SK-N-SH (cell line): ENCODE measurements around the gene EDEM3. TPM values are rescaled to one million over a fixed set of nuclear protein-coding genes. Genes with fewer than 3 reads are reported as not detected.

Source experiments
- CTCF ChIA-PET: fragments of 300-600, 350-600 bp; formaldehyde crosslinking; extraction: SDS; loops from one replicate; lab custom pipeline; 2021; lab: Yijun Ruan, JAX
- POLR2A ChIA-PET: fragments of 350-600 bp; sonication (Branson Sonifier 250); formaldehyde crosslinking; extraction: SDS; loops from one replicate; lab custom pipeline; 2020; ENCODE audit warnings: antibody characterized with exemption, inconsistent platforms; lab: Yijun Ruan, JAX
- DNase-seq: peaks from one replicate; pipeline ENCODE4 v3.0.0; 2012
- H2AFZ ChIP-seq: fragments of 200-600 bp; sonication (generic); 2 replicates; pipeline ENCODE4 v1.8.1; 2016; ENCODE audit warnings: antibody characterized with exemption, mild to moderate bottlenecking, low read depth
- H3F3A ChIP-seq: fragments of 200-600 bp; sonication (generic); replicated peaks from 2 replicates; pipeline ENCODE3; 2016; ENCODE audit warnings: antibody characterized with exemption, mild to moderate bottlenecking; ENCODE audit not compliant: insufficient read depth
- H3K27ac ChIP-seq, 2 experiments: fragments of 200-500 bp in 1 of 2; fragments of 200-600 bp in 1 of 2; sonication (Bioruptor generic) in 1 of 2; sonication (generic), shearing (Covaris generic) in 1 of 2; 2 replicates each; pipeline versions ENCODE4 v1.5.1 to v1.6.1; 2014 to 2016; ENCODE audit warnings: low read depth in 2 of 2, inconsistent platforms in 1 of 2, low read length in 1 of 2, mild to moderate bottlenecking in 1 of 2, mixed read lengths in 1 of 2
- H3K27me3 ChIP-seq: fragments of 200-600 bp; sonication (generic), shearing (Covaris generic); 2 replicates; pipeline ENCODE4 v1.6.1; 2016; ENCODE audit warnings: mixed run types; ENCODE audit not compliant: insufficient read depth
- H3K36me3 ChIP-seq, 2 experiments: fragments of 200-500 bp in 1 of 2; fragments of 200-600 bp in 1 of 2; sonication (Bioruptor generic) in 1 of 2; sonication (generic) in 1 of 2; replicated peaks in 1 of 2; 2 replicates each; pipeline versions ENCODE3 to v1.5.1; 2014 to 2016; ENCODE audit warnings: low read length in 1 of 2, mild to moderate bottlenecking in 1 of 2; ENCODE audit not compliant: insufficient read depth in 2 of 2, control insufficient read depth in 1 of 2
- H3K4me1 ChIP-seq, 2 experiments: fragments of 200-500 bp in 1 of 2; fragments of 200-600 bp in 1 of 2; sonication (Bioruptor generic) in 1 of 2; sonication (generic), shearing (Covaris generic) in 1 of 2; 2 replicates each; pipeline versions ENCODE4 v1.5.1 to v1.6.1; 2014 to 2016; ENCODE audit warnings: low read depth in 1 of 2, low read length in 1 of 2, mixed run types in 1 of 2; ENCODE audit not compliant: insufficient read depth in 2 of 2, control insufficient read depth in 1 of 2
- H3K4me2 ChIP-seq: fragments of 200-600 bp; sonication (generic), shearing (Covaris generic); 2 replicates; pipeline ENCODE4 v1.6.1; 2017; ENCODE audit warnings: mixed run types
- H3K4me3 ChIP-seq, 2 experiments: fragments of 200-500 bp in 1 of 2; fragments of 200-600 bp in 1 of 2; sonication (Bioruptor generic) in 1 of 2; sonication (generic), shearing (Covaris generic) in 1 of 2; 2 replicates each; pipeline versions ENCODE4 v1.5.1 to v1.8.1; 2014 to 2016; ENCODE audit warnings: low read depth in 2 of 2, inconsistent platforms in 1 of 2, low read length in 1 of 2, mild to moderate bottlenecking in 1 of 2, mixed read lengths in 1 of 2, moderate library complexity in 1 of 2
- H3K79me2 ChIP-seq: fragments of 200-600 bp; sonication (generic); 2 replicates; pipeline ENCODE4 v1.8.1; 2017; ENCODE audit warnings: mild to moderate bottlenecking; ENCODE audit not compliant: insufficient read depth
- H3K9ac ChIP-seq: fragments of 200-600 bp; sonication (generic); 2 replicates; pipeline ENCODE4 v1.6.1; 2017; ENCODE audit warnings: mixed run types
- H3K9me2 ChIP-seq: fragments of 200-600 bp; sonication (generic); 2 replicates; pipeline ENCODE4 v1.6.1; 2017; ENCODE audit warnings: mixed run types
- H3K9me3 ChIP-seq: fragments of 200-600 bp; sonication (generic); 2 replicates; pipeline ENCODE4 v1.6.1; 2017; ENCODE audit warnings: mixed run types, mild to moderate bottlenecking, moderate library complexity
- H4K20me1 ChIP-seq: fragments of 200-600 bp; sonication (generic); 2 replicates; pipeline ENCODE4 v1.6.1; 2017; ENCODE audit warnings: mild to moderate bottlenecking, mixed run types; ENCODE audit not compliant: insufficient read depth
- CHD2 ChIP-seq: fragments of 150-350 bp; IDR thresholded peaks from 2 replicates; pipeline ENCODE4 v1.6.1; 2018; ENCODE audit warnings: low read length; ENCODE audit not compliant: partially characterized antibody
- CTCF ChIP-seq: fragments of 200-600 bp; sonication (generic); IDR thresholded peaks from 2 replicates; pipeline ENCODE4 v1.6.1; 2017; ENCODE audit warnings: antibody characterized with exemption, mild to moderate bottlenecking, moderate library complexity
- ELF1 ChIP-seq: IDR thresholded peaks from 2 replicates; pipeline ENCODE4 v1.4.0; 2012
- EP300 ChIP-seq, 2 experiments: IDR thresholded peaks; 2 replicates each; pipeline versions ENCODE4 v1.4.0 to v1.6.1; 2012; ENCODE audit warnings: borderline replicate concordance in 1 of 2, low read depth in 1 of 2, low read length in 1 of 2
- EZH2phosphoT487 ChIP-seq: fragments of 200-600 bp; sonication (generic); IDR thresholded peaks from 2 replicates; pipeline ENCODE4 v1.6.1; 2017; ENCODE audit warnings: low read depth, mixed run types, mild to moderate bottlenecking, antibody characterized with exemption, moderate library complexity, borderline replicate concordance
- FOSL2 ChIP-seq: IDR thresholded peaks from 2 replicates; pipeline ENCODE4 v1.4.0; 2012; ENCODE audit warnings: low read depth, mild to moderate bottlenecking, moderate library complexity, borderline replicate concordance
- FOXJ3 ChIP-seq: sonication (generic); formaldehyde crosslinking; IDR thresholded peaks from 2 replicates; pipeline ENCODE4 v1.5.1; 2020; ENCODE audit warnings: mild to moderate bottlenecking, missing genetic modification reagents
- FOXM1 ChIP-seq: IDR thresholded peaks from 2 replicates; pipeline ENCODE4 v1.4.0; 2012; ENCODE audit warnings: low read depth, mild to moderate bottlenecking
- GABPA ChIP-seq: IDR thresholded peaks from 2 replicates; pipeline ENCODE4 v1.4.0; 2012; ENCODE audit warnings: low read depth, mild to moderate bottlenecking
- GATA2 ChIP-seq: sonication (generic); formaldehyde crosslinking; IDR thresholded peaks from 2 replicates; pipeline ENCODE4 v1.5.0; 2020; ENCODE audit warnings: mild to moderate bottlenecking, missing genetic modification reagents
- IRF3 ChIP-seq: fragments of 150-350 bp; IDR thresholded peaks from 2 replicates; pipeline ENCODE4 v1.6.1; 2016; ENCODE audit warnings: mild to moderate bottlenecking, low read depth, low read length
- JUND ChIP-seq: IDR thresholded peaks from 2 replicates; pipeline ENCODE4 v1.4.0; 2012
- MAX ChIP-seq: IDR thresholded peaks from 2 replicates; pipeline ENCODE4 v1.4.0; 2012; ENCODE audit warnings: low read depth
- MEF2A ChIP-seq: IDR thresholded peaks from 2 replicates; pipeline ENCODE4 v1.4.0; 2012; ENCODE audit warnings: low read depth, borderline replicate concordance
- NFIC ChIP-seq: IDR thresholded peaks from 2 replicates; pipeline ENCODE4 v1.4.0; 2012; ENCODE audit warnings: borderline replicate concordance
- PBX3 ChIP-seq: IDR thresholded peaks from 2 replicates; pipeline ENCODE4; 2012
- RCOR1 ChIP-seq: fragments of 150-350 bp; IDR thresholded peaks from 2 replicates; pipeline ENCODE4 v1.6.1; 2017; ENCODE audit warnings: antibody characterized with exemption, low read length
- RFX5 ChIP-seq: IDR thresholded peaks from 2 replicates; pipeline ENCODE4 v1.6.1; 2012; ENCODE audit warnings: mild to moderate bottlenecking, improper control_type of control experiment, low read length
- SIN3A ChIP-seq: IDR thresholded peaks from 2 replicates; pipeline ENCODE4 v1.6.1; 2012; ENCODE audit warnings: low read depth, mild to moderate bottlenecking, low read length, moderate library complexity, borderline replicate concordance
- TAF1 ChIP-seq: IDR thresholded peaks from 2 replicates; pipeline ENCODE4 v1.6.1; 2012; ENCODE audit warnings: low read depth, mild to moderate bottlenecking, low read length, moderate library complexity, borderline replicate concordance
- TCF12 ChIP-seq: IDR thresholded peaks from 2 replicates; pipeline ENCODE4 v1.4.0; 2012
- USF1 ChIP-seq: IDR thresholded peaks from 2 replicates; pipeline ENCODE4 v1.4.0; 2012; ENCODE audit warnings: low read depth, borderline replicate concordance
- USF2 ChIP-seq: fragments of 150-350 bp; IDR thresholded peaks from 2 replicates; pipeline ENCODE4 v1.6.1; 2017; ENCODE audit warnings: antibody characterized with exemption, low read length, low read depth, borderline replicate concordance
- WGBS: methylation state at CpG from one replicate; pipeline ENCODE4 v1.1.6; 2017; ENCODE audit warnings: low lambda C conversion rate; 5-methylcytosine and 5-hydroxymethylcytosine counted together
- polyA plus RNA-seq, 3 experiments: library from polyadenylated mRNA; depleted of rRNA; stranded (reverse); fragments of >200 nt; gene quantifications; 2 replicates each; pipeline ENCODE4 v1.2.3, GENCODE V29; 2012

EDEM3 gene
- polyA plus RNA-seq, 1 of the 3 experiments (the other 2 are of a cell fraction), result 28.6 TPM

GRCh38 chr1:184641894-184642293 is 112.8 kb downstream of the EDEM3 start:
- Histone ChIP-seq H3K4me3 (no peak overlapping the region), H3K27me3 (no peaks in the 10 kb centered on the region), H3K9me2 (no peaks in the 10 kb centered on the region), H3K36me3 (no peaks in the 10 kb centered on the region), H3K9ac (no peak overlapping the region), H3F3A (no peaks in the 10 kb centered on the region), H3K4me1 (no peaks in the 10 kb centered on the region; a peak in 1 of 4 replicates), H4K20me1 (no peaks in the 10 kb centered on the region), H3K27ac (no peak overlapping the region), H3K79me2 (no peaks in the 10 kb centered on the region), H3K4me2 (no peak overlapping the region), H2AFZ (no peak overlapping the region), H3K9me3 (no peaks in the 10 kb centered on the region)
- DNase-seq, result no peak
- 84% methylated on average over 2 of the region's 2 CpGs for WGBS
- CTCF ChIA-PET, result interaction anchor here (1.1 to 1.5 kb wide), 2 partner anchors 22 to 50 kb away, joined by 3 to 4 read pairs; no protein-coding TSS in a partner anchor
- POLR2A ChIA-PET, result no interaction called here
- TF ChIP-seq FOXJ3, result no peak
- no peak for TF ChIP-seq USF1
- TF ChIP-seq TAF1, result no peak
- no peak for TF ChIP-seq ELF1
- TF ChIP-seq GATA2 (CRISPR knock-in tag), result no peak
- TF ChIP-seq EZH2phosphoT487, result no peak
- no peak for TF ChIP-seq FOXM1
- no peak for TF ChIP-seq RCOR1
- TF ChIP-seq TCF12, result no peak
- no peak for TF ChIP-seq SIN3A
- no peak for TF ChIP-seq MEF2A
- no peak for TF ChIP-seq EP300 (IDR thresholded peaks at IDR 0.05; ENCODE audit: borderline replicate concordance in 1 of 2, low read depth in 1 of 2, low read length in 1 of 2)
- no peak for TF ChIP-seq JUND

- H3K36me3 ChIP-seq, result no peaks in the 10 kb centered on the region
- ChIA-PET POLR2A (no interaction called here), CTCF (no interaction called here)
- H3F3A ChIP-seq, result no peaks in the 10 kb centered on the region
- H3K79me2 ChIP-seq, result no peaks in the 10 kb centered on the region
- no peak overlapping the region for H3K4me2 ChIP-seq
- WGBS, result 76% methylated on average over 3 of the region's 3 CpGs
- H3K27ac ChIP-seq, result no peak overlapping the region
- no peaks in the 10 kb centered on the region for H3K9me3 ChIP-seq
- no peaks in the 10 kb centered on the region for H4K20me1 ChIP-seq
- H3K4me1 ChIP-seq, result no peaks in the 10 kb centered on the region; a peak in 1 of 4 replicates
- H3K27me3 ChIP-seq, result no peaks in the 10 kb centered on the region
- H2AFZ ChIP-seq, result no peak overlapping the region
- H3K4me3 ChIP-seq, result no peak overlapping the region
- H3K9me2 ChIP-seq, result no peaks in the 10 kb centered on the region
- DNase-seq, result no peak
- no peak overlapping the region for H3K9ac ChIP-seq
- TF ChIP-seq NFIC, result no peak
- TF ChIP-seq FOXM1, result no peak
- no peak for TF ChIP-seq CHD2
- no peak for TF ChIP-seq RFX5
- TF ChIP-seq MAX, result no peak
- TF ChIP-seq CTCF, result no peak
- no peak for TF ChIP-seq PBX3
- no peak for TF ChIP-seq TAF1
- TF ChIP-seq JUND, result no peak
- no peak for TF ChIP-seq MEF2A
- no peak for TF ChIP-seq GABPA
- no peak for TF ChIP-seq SIN3A
- TF ChIP-seq GATA2 (CRISPR knock-in tag), result no peak
- no peak for TF ChIP-seq FOXJ3
- no peak for TF ChIP-seq USF2
- TF ChIP-seq IRF3, result no peak
- no peak for TF ChIP-seq FOSL2
Observed at GRCh38 chr1:184640505-184640904, 114.2 kb downstream of the EDEM3 start.
